ENCODE measurements around the gene RPS3A. TPM values are rescaled to one million over a fixed set of nuclear protein-coding genes. Genes with fewer than 3 reads are reported as not detected.
"Not testable (repeated sequence)": the region's sequence is repeated elsewhere in the genome, so short reads cannot be mapped to it uniquely, and the experiment has no call there.

Gene RPS3A
- total RNA-seq, 2 donors from 2014 or later = 1,614 to 1,636 TPM

GRCh38 chr4:151107063-151107462 lies 7.6 kb downstream of the RPS3A start:
- intact Hi-C loops (cut with DNase I) = no loop called here
- no peak for DNase-seq (ENCODE audit: low spot score)

GRCh38 chr4:151110236-151110635 lies 10.8 kb downstream of the RPS3A start:
- DNase-seq (ENCODE audit: low spot score) = no peak
- intact Hi-C loops (cut with DNase I) = loop anchor here in 1 of 2 donors (10.0 kb wide), 1 partner anchor 255 kb away; no protein-coding TSS in a partner anchor

- no peak for DNase-seq (ENCODE audit: low spot score)
- intact Hi-C loops (cut with DNase I) = loop anchor here in 1 of 2 donors (10.0 kb wide), 1 partner anchor 250 kb away; no protein-coding TSS in a partner anchor
Measured at GRCh38 chr4:151114338-151114737, 14.9 kb downstream of the RPS3A start.

- intact Hi-C loops (cut with DNase I) = loop anchor here in 1 of 2 donors (10.0 kb wide), 1 partner anchor 250 kb away; no protein-coding TSS in a partner anchor
- DNase-seq (ENCODE audit: low spot score) = no peak
Measured at GRCh38 chr4:151114986-151115385, 15.6 kb downstream of the RPS3A start.

- no peak for DNase-seq (ENCODE audit: low spot score)
- intact Hi-C loops (cut with DNase I) = loop anchor here in 1 of 2 donors (10.0 kb wide), 1 partner anchor 247 kb away; no protein-coding TSS in a partner anchor
Measured at GRCh38 chr4:151117371-151117962, 18.0 kb downstream of the RPS3A start.

GRCh38 chr4:151129796-151130195 lies 30.4 kb downstream of the RPS3A start:
- no peak for DNase-seq (ENCODE audit: low spot score)
- intact Hi-C loops (cut with DNase I) = loop anchor here in 1 of 2 donors (10.0 kb wide), 1 partner anchor 225 kb away; no protein-coding TSS in a partner anchor

GRCh38 chr4:151133311-151133710 lies 33.9 kb downstream of the RPS3A start:
- intact Hi-C loops (cut with DNase I) = no loop called here
- DNase-seq (ENCODE audit: low spot score) = no peak

GRCh38 chr4:151136048-151136447 lies 36.6 kb downstream of the RPS3A start:
- DNase-seq (ENCODE audit: low spot score); intact Hi-C loops (cut with DNase I): not testable (repeated sequence)

- no peak for DNase-seq (ENCODE audit: low spot score)
- intact Hi-C loops (cut with DNase I) = no loop called here
Measured at GRCh38 chr4:151139814-151140213, 40.4 kb downstream of the RPS3A start.

GRCh38 chr4:151142758-151143157 lies 43.3 kb downstream of the RPS3A start:
- intact Hi-C loops (cut with DNase I) = no loop called here
- DNase-seq (ENCODE audit: low spot score) = no peak

- no peak for DNase-seq (ENCODE audit: low spot score)
- intact Hi-C loops (cut with DNase I) = no loop called here
Measured at GRCh38 chr4:151143162-151143561, 43.7 kb downstream of the RPS3A start.

- intact Hi-C loops (cut with DNase I) = no loop called here
- DNase-seq (ENCODE audit: low spot score) = no peak
Measured at GRCh38 chr4:151143811-151144210, 44.4 kb downstream of the RPS3A start.

- intact Hi-C loops (cut with DNase I) = no loop called here
- no peak for DNase-seq (ENCODE audit: low spot score)
Measured at GRCh38 chr4:151144329-151145072, 45.1 kb downstream of the RPS3A start.

GRCh38 chr4:151147000-151147399 lies 47.6 kb downstream of the RPS3A start:
- no peak for DNase-seq (ENCODE audit: low spot score)
- intact Hi-C loops (cut with DNase I) = no loop called here

GRCh38 chr4:151148261-151148660 lies 48.8 kb downstream of the RPS3A start:
- intact Hi-C loops (cut with DNase I) = no loop called here
- DNase-seq (ENCODE audit: low spot score) = no peak

GRCh38 chr4:151150821-151151580 lies 51.6 kb downstream of the RPS3A start:
- intact Hi-C loops (cut with DNase I) = no loop called here
- DNase-seq (ENCODE audit: low spot score) = no peak

GRCh38 chr4:151152028-151152427 lies 52.6 kb downstream of the RPS3A start:
- DNase-seq (ENCODE audit: low spot score) = no peak
- intact Hi-C loops (cut with DNase I) = no loop called here

GRCh38 chr4:151153585-151153984 lies 54.2 kb downstream of the RPS3A start:
- intact Hi-C loops (cut with DNase I) = no loop called here
- DNase-seq (ENCODE audit: low spot score) = no peak
